HFFc6 (cell line): ENCODE data around the gene DOCK6. TPM values are rescaled to one million over a fixed set of nuclear protein-coding genes. Genes with fewer than 3 reads are reported as not detected.

Experiments used
- DNase-seq: peaks from one replicate; pipeline ENCODE4 v3.0.0-alpha.2; 2018
- H3K27ac Mint-ChIP-seq: 2 replicates; pipeline ENCODE4 v1.8.0; 2020; ENCODE audit warnings: mild to moderate bottlenecking, mixed read lengths
- H3K27me3 Mint-ChIP-seq: 2 replicates; pipeline ENCODE4 v1.8.0; 2021; ENCODE audit warnings: mild to moderate bottlenecking, moderate library complexity, mixed read lengths; ENCODE audit not compliant: insufficient read depth
- H3K36me3 Mint-ChIP-seq: 2 replicates; pipeline ENCODE4 v1.8.0; 2021; ENCODE audit warnings: low read depth, mixed read lengths
- H3K4me1 Mint-ChIP-seq: 2 replicates; pipeline ENCODE4 v1.8.0; 2020; ENCODE audit warnings: low read depth, mixed read lengths
- H3K4me3 Mint-ChIP-seq: 2 replicates; pipeline ENCODE4 v1.8.0; 2020; ENCODE audit warnings: mild to moderate bottlenecking, moderate library complexity, mixed read lengths
- H3K9me3 Mint-ChIP-seq: 2 replicates; pipeline ENCODE4 v1.8.0; 2020; ENCODE audit warnings: mild to moderate bottlenecking, mixed read lengths
- CTCF ChIP-seq: fragments of 200-600 bp; sonication (generic); IDR thresholded peaks from 2 replicates; pipeline ENCODE4 v1.5.0; 2021; ENCODE audit warnings: antibody characterized with exemption, mild to moderate bottlenecking
- total RNA-seq, 6 experiments: library from RNA; stranded (reverse); fragmentation: NEBNext Ultra II Directional; extraction: Animal tissue kit (Norgen Biotek cat#: 25700); gene quantifications; 2 replicates in 1 of 6; 3 replicates in 5 of 6; pipeline ENCODE4 v1.2.3, GENCODE V29; 2021

The DOCK6 gene
- total RNA-seq, 6 experiments from 2014 or later, result 20.7 to 32.2 (median 22.9) TPM

DNA sequence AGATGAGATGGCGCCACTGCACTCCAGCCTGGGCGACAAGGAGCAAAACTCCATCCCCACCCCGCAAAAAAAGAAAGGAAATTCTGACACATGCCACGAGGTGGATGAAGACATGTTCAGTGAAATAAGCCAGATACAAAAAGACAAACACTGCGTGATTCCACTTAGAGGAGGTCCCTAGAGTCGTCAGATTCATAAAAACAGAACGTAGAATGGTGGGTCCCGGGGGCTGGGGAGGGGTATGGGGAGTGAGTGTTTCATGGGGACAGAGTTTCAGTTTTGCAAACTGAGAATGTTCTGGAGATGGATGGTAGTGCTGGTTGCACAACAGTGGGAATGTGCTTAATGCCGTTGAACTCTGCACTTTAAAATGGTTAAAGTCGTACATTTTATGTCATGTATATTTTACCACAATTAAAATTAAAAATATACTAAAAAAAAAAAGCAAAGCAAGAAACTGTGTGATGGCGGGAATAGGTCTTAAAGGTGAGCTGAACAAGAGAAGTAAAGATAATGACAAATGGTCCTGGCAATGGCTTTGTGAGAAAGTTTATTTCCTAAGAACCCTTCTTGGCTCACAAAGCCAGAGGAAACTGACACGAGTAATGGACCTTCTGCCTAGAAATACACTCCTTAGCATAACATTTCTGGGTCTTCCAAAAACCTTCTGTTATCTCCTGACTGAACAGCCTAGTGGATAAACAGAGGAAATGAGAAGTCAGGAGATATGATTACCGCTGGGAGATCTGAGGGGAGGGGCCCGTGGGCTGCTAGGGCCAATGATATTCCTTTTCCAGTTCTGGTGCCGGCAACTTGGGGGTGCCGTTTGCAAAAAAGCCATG is 102.5 kb downstream of the DOCK6 start:
- Mint-ChIP-seq H3K4me3 (no peak overlapping the region), H3K36me3 (peaks cover 21% of the 10 kb centered on the region), H3K4me1 (peaks cover 29% of the 10 kb centered on the region), H3K27ac (peak overlapping the region; percentile 52; the same call in 1 of the 2 replicates), H3K27me3 (peaks cover 4% of the 10 kb centered on the region), H3K9me3 (peaks cover 3% of the 10 kb centered on the region; the same call in 1 of the 2 replicates)
- peak; percentile 16; the same call in 1 of the 2 replicates for TF ChIP-seq CTCF
- no peak for DNase-seq

GRCh38 chr19:11155373-11156120 is 106.8 kb downstream of the DOCK6 start, which contains the start of gene SPC24:
SPC24 (minus strand) TSS chr19:11155782; CDS start chr19:11155776, 6 bp downstream.
- Mint-ChIP-seq H3K9me3 (peaks cover 3% of the 10 kb centered on the region; the same call in 1 of the 2 replicates), H3K27ac (peak within 1 kb of the TSS; percentile 68), H3K27me3 (no peaks in the 10 kb centered on the region; the same call in 1 of the 2 replicates), H3K36me3 (peaks cover 10% of the 10 kb centered on the region), H3K4me3 (peak within 1 kb of the TSS; percentile 82), H3K4me1 (peaks cover 41% of the 10 kb centered on the region)
- TF ChIP-seq CTCF, result no peak; the same call in 1 of the 2 replicates
- peak; percentile 99 for DNase-seq

DNA sequence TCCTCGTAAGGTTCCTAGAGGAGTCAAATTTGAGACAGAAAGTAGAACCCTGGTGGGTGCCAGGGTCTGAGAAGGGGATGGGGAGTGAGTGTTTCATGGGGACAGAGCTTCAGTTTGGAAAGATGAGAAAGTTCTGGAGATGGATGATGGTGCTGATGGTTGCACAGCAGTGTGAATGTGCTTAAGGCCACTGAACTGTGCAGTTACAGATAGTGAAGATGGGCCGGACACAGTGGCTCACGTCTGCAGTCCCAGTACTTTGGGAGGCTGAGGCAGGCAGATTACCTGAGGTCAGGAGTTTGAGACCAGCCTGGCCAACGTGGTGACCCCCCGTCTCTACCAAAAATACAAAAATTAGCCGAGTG is 107.7 kb downstream of the DOCK6 start:
- peak overlapping the region; percentile 57 for H3K27ac Mint-ChIP-seq
- H3K4me3 Mint-ChIP-seq, result peak overlapping the region; percentile 82
- TF ChIP-seq CTCF, result no peak
- peaks cover 33% of the 10 kb centered on the region for H3K4me1 Mint-ChIP-seq
- H3K9me3 Mint-ChIP-seq, result no peaks in the 10 kb centered on the region
- H3K36me3 Mint-ChIP-seq, result peaks cover 3% of the 10 kb centered on the region; the same call in 1 of the 2 replicates
- DNase-seq, result no peak
- no peaks in the 10 kb centered on the region; the same call in 1 of the 2 replicates for H3K27me3 Mint-ChIP-seq

- Mint-ChIP-seq H3K27me3 (no peaks in the 10 kb centered on the region; the same call in 1 of the 2 replicates), H3K27ac (peak overlapping the region; percentile 92), H3K4me3 (peak overlapping the region; percentile 56), H3K4me1 (peaks cover 28% of the 10 kb centered on the region), H3K36me3 (no peaks in the 10 kb centered on the region; the same call in 1 of the 2 replicates), H3K9me3 (no peaks in the 10 kb centered on the region)
- no peak for TF ChIP-seq CTCF
- DNase-seq, result peak; percentile 69
These were observed 109.8 kb downstream of the DOCK6 start for GRCh38 chr19:11152318-11153062.

DNA sequence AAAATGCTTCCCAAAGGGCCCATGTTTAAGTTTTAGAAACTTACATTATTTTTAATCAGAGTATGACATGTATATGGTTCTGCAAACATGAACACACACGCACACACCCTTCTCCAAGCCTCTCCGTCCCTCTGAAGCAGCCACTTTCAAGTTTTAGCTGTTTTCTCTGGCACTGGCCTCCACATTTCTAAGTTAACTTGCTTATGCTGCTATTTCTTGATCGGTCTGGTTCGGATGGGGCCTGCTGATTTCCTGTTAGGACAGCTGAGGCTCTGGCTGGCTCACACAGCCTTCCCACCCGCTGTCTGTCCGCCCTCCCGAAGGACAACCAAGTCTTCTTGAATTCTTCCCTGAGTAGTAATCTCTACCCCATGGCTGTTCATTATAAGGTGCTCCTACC is 111.1 kb downstream of the DOCK6 start:
- H3K4me3 Mint-ChIP-seq, result no peak overlapping the region
- DNase-seq, result no peak
- no peaks in the 10 kb centered on the region; the same call in 1 of the 2 replicates for H3K27me3 Mint-ChIP-seq
- H3K27ac Mint-ChIP-seq, result peak overlapping the region; percentile 78
- H3K4me1 Mint-ChIP-seq, result peaks cover 26% of the 10 kb centered on the region
- no peak for TF ChIP-seq CTCF
- peaks cover 8% of the 10 kb centered on the region for H3K36me3 Mint-ChIP-seq
- no peaks in the 10 kb centered on the region for H3K9me3 Mint-ChIP-seq
